Fibroblast of villous mesenchyme (primary cell): ENCODE measurements around the gene CEBPE. TPM values are rescaled to one million over a fixed set of nuclear protein-coding genes. Genes with fewer than 3 reads are reported as not detected.

Experiments used
- DNase-seq: peaks from one replicate; pipeline ENCODE4 v3.0.0-alpha.2; 2010; ENCODE audit warnings: low read depth
- H3K4me3 ChIP-seq: 2 replicates; pipeline ENCODE4 v1.5.1; 2011; ENCODE audit warnings: low read depth, mild to moderate bottlenecking, low read length
- total RNA-seq: library from RNA; depleted of rRNA; stranded (reverse); fragments of >200 nt; gene quantifications from 2 replicates; pipeline ENCODE4 v1.2.3, GENCODE V29; 2012
- TF ChIP-seq, protein P1 (sequence below): IDR thresholded peaks from 2 replicates; pipeline ENCODE4 v1.5.1; 2012; ENCODE audit warnings: low read depth, mild to moderate bottlenecking, low read length; ENCODE audit not compliant: insufficient read depth

Gene CEBPE
- total RNA-seq, 1 donor = not detected

GRCh38 chr14:23139874-23140273 lies 20.8 kb upstream of the CEBPE start:
- no peak for DNase-seq
- H3K4me3 ChIP-seq = no peak overlapping the region
- TF ChIP-seq, protein P1, sequence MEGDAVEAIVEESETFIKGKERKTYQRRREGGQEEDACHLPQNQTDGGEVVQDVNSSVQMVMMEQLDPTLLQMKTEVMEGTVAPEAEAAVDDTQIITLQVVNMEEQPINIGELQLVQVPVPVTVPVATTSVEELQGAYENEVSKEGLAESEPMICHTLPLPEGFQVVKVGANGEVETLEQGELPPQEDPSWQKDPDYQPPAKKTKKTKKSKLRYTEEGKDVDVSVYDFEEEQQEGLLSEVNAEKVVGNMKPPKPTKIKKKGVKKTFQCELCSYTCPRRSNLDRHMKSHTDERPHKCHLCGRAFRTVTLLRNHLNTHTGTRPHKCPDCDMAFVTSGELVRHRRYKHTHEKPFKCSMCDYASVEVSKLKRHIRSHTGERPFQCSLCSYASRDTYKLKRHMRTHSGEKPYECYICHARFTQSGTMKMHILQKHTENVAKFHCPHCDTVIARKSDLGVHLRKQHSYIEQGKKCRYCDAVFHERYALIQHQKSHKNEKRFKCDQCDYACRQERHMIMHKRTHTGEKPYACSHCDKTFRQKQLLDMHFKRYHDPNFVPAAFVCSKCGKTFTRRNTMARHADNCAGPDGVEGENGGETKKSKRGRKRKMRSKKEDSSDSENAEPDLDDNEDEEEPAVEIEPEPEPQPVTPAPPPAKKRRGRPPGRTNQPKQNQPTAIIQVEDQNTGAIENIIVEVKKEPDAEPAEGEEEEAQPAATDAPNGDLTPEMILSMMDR = no peak

- TF ChIP-seq, protein P1 = no peak
- no peak overlapping the region for H3K4me3 ChIP-seq
- DNase-seq = peak; percentile 22
These were observed 18.9 kb upstream of the CEBPE start for GRCh38 chr14:23137813-23138535.

DNA sequence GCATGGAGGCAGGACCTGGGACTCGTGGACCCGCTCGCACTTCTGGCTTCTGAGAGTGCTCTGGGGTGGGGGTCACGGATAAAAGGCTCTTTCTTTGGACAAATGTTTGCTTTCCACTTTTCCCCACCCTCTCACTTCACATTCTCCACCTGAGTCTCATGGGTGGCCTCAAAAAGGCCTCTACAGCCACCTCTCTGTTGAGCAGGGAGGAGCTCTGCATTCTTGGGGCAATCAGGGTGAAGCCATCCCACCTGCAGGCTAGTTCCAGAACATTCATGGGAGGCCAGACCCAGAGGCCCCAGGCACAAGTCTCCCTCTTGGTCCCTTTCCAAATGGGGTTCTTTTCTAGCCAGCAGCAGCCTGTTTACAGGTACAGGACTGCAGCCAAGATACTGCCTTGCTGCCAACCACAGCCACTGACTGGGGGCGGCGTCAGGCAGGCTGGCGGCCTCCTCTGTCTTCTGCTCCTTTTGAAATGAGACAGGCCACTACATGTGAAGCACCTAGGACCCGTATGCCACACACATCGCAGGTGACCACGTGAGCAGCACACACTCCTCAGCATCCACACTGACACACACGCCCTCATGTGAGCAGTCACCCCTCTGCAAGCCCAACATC lies 18.2 kb upstream of the CEBPE start:
- no peak overlapping the region for H3K4me3 ChIP-seq
- TF ChIP-seq, protein P1 = no peak
- no peak for DNase-seq

GRCh38 chr14:23136566-23137133 lies 17.6 kb upstream of the CEBPE start:
- no peak overlapping the region for H3K4me3 ChIP-seq
- DNase-seq = no peak
- TF ChIP-seq, protein P1 = no peak

- no peak overlapping the region for H3K4me3 ChIP-seq
- TF ChIP-seq, protein P1 = no peak
- no peak for DNase-seq
These were observed 13.9 kb upstream of the CEBPE start for GRCh38 chr14:23132970-23133369.

- no peak overlapping the region for H3K4me3 ChIP-seq
- TF ChIP-seq, protein P1 = no peak
- DNase-seq = no peak
These were observed 12.4 kb upstream of the CEBPE start for GRCh38 chr14:23131482-23131881.
